G401 (cell line): ENCODE results near the gene DAD1. TPM values are rescaled to one million over a fixed set of nuclear protein-coding genes. Genes with fewer than 3 reads are reported as not detected.
"Not testable (repeated sequence)": the region's sequence is repeated elsewhere in the genome, so short reads cannot be mapped to it uniquely, and the experiment has no call there.

Source experiments
- DNase-seq: peaks from one replicate; pipeline ENCODE4 v3.0.0-alpha.2; 2015; ENCODE audit warnings: low spot score
- in situ Hi-C: cut with HindIII; loops from 2 replicates; pipeline ENCODE4 v1.10.0; 2016; ENCODE audit warnings: low sequenced_read_pairs, mixed read lengths
- total RNA-seq: library from RNA; depleted of rRNA; stranded (reverse); fragments of >200 nt; shearing (Covaris generic); gene quantifications from 2 replicates; pipeline ENCODE4 v1.2.3, GENCODE V29; 2014; rRNA removed

DAD1 gene
- total RNA-seq, result 381 and 389 TPM in 2 replicates

GRCh38 chr14:22589096-22589839 lies at the start of gene DAD1:
Gene DAD1 (minus strand): TSS chr14:22589224. CDS start chr14:22589157, 67 bp downstream.
- in situ Hi-C loops, result loop anchor here (5.0 kb wide), 1 partner anchor 63 kb away; no protein-coding TSS in a partner anchor

GRCh38 chr14:22635980-22636379 lies 47.0 kb upstream of the DAD1 start:
- DNase-seq, in situ Hi-C loops: not testable (repeated sequence)

More at GRCh38 chr14:22589096-22589839, at the start of gene DAD1:
- peak; percentile 99 for DNase-seq

- in situ Hi-C loops, result no loop called here
- DNase-seq, result no peak
These were observed 45.3 kb upstream of the DAD1 start for GRCh38 chr14:22634233-22634900.

- DNase-seq, result no peak
- in situ Hi-C loops, result no loop called here
These were observed 41.5 kb upstream of the DAD1 start for GRCh38 chr14:22630486-22630885.

- in situ Hi-C loops, result no loop called here
- no peak for DNase-seq
These were observed 41.0 kb upstream of the DAD1 start for GRCh38 chr14:22630066-22630465.

GRCh38 chr14:22629361-22629760 lies 40.3 kb upstream of the DAD1 start:
- in situ Hi-C loops, result no loop called here

GRCh38 chr14:22627506-22628263 lies 38.7 kb upstream of the DAD1 start:
- in situ Hi-C loops, result no loop called here
- DNase-seq, result no peak

More at GRCh38 chr14:22629361-22629760, 40.3 kb upstream of the DAD1 start:
- no peak for DNase-seq

- DNase-seq, result no peak
- in situ Hi-C loops, result no loop called here
These were observed 37.6 kb upstream of the DAD1 start for GRCh38 chr14:22626590-22626989.

- DNase-seq, result no peak
- in situ Hi-C loops, result no loop called here
These were observed 34.0 kb upstream of the DAD1 start for GRCh38 chr14:22623047-22623446.

- DNase-seq, result no peak
- in situ Hi-C loops, result no loop called here
These were observed 33.2 kb upstream of the DAD1 start for GRCh38 chr14:22622255-22622654.

- not testable (repeated sequence) for DNase-seq
These were observed 26.7 kb upstream of the DAD1 start for GRCh38 chr14:22615765-22616164.

GRCh38 chr14:22614240-22614799 lies 25.3 kb upstream of the DAD1 start:
- peak; percentile 48 for DNase-seq
- in situ Hi-C loops, result no loop called here

More at GRCh38 chr14:22615765-22616164, 26.7 kb upstream of the DAD1 start:
- in situ Hi-C loops, result not testable (repeated sequence)

GRCh38 chr14:22613736-22614239 lies 24.8 kb upstream of the DAD1 start:
- no peak for DNase-seq
- in situ Hi-C loops, result no loop called here

GRCh38 chr14:22613106-22613695 lies 24.2 kb upstream of the DAD1 start:
- no peak for DNase-seq
- in situ Hi-C loops, result no loop called here

GRCh38 chr14:22610931-22611330 lies 21.9 kb upstream of the DAD1 start:
- no peak for DNase-seq
- in situ Hi-C loops, result no loop called here

GRCh38 chr14:22607291-22607690 lies 18.3 kb upstream of the DAD1 start:
- in situ Hi-C loops, result no loop called here
- no peak for DNase-seq

- in situ Hi-C loops, result no loop called here
These were observed 17.4 kb upstream of the DAD1 start for GRCh38 chr14:22606380-22606779.

GRCh38 chr14:22602862-22603261 lies 13.8 kb upstream of the DAD1 start:
- no peak for DNase-seq
- in situ Hi-C loops, result no loop called here

More at GRCh38 chr14:22606380-22606779, 17.4 kb upstream of the DAD1 start:
- DNase-seq, result no peak

GRCh38 chr14:22601996-22602395 lies 13.0 kb upstream of the DAD1 start:
- DNase-seq, result no peak
- in situ Hi-C loops, result no loop called here
